Measurements from ENCODE around the gene TTLL13.
"Not testable (repeated sequence)": the region's sequence is repeated elsewhere in the genome, so short reads cannot be mapped to it uniquely, and the experiment has no call there.

TTLL13 gene

GRCh38 chr15:90234096-90234988, 15.0 kb upstream of the TTLL13 start, which contains the start of gene GDPGP1:
Gene GDPGP1 (plus strand): TSS chr15:90234209. CDS start chr15:90240909, 6,700 bp downstream.
- DNase-seq (ENCODE audit: low read depth), result no peak

GRCh38 chr15:90239371-90239770, 10.0 kb upstream of the TTLL13 start:
- no peak for DNase-seq (ENCODE audit: low read depth)

DNA sequence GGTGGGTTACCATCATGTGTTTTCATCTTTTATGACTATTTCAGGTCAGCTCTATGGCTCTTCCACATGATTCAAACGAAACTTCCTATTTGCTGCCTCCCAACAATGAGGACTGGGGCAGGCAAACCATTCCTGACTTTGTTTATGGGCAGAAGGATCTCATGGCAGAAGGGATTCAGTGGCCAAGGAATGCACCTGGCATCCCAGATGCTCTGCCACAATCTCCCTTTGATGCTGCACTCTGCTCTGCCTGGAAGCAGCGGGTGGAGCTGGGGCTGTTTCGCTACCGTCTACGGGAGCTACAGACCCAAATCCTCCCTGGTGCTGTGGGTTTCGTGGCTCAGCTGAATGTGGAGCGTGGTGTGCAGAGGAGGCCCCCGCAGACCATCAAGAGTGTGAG, 8.5 kb upstream of the TTLL13 start:
- no peak for DNase-seq (ENCODE audit: low read depth)

- no peak for DNase-seq (ENCODE audit: low read depth)
Observed at GRCh38 chr15:90241343-90242192, 7.8 kb upstream of the TTLL13 start.

DNA sequence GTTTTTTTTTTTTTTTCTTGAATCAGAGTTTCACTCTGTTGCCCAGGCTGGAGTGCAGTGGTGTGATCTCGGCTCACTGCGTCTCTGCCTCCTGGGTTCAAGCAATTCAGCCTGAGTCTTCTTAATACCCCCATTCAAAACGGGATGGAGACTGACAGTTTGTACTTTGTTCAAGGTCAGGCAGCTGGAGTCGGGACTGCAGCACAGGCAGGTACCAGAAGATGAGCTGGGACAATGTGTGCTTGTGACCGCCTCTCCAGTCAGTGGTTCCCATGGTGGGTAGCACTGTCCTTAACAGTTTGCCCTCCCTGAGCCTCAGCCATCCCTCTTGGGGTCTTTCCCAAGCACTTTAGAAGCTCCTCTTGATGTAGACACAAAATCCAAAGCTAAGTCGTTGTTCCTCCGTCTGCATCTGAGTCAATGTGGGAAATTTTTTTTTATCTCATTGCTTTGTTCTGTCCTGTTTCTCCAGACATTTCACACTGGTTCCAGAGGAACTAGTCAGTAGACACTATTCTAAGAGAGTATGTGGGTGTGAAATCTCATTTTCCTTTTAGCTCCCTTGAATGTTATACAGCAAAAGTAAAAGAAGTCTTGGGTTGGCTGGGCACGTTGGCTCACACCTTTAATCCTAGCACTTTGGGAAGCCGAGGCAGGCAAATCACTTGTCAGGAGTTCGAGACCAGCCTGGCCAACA, 5.3 kb upstream of the TTLL13 start:
- no peak for DNase-seq (ENCODE audit: low read depth)

GRCh38 chr15:90248789-90249202, 560 bp upstream of the TTLL13 start:
- no peak for DNase-seq (ENCODE audit: low read depth)

DNA sequence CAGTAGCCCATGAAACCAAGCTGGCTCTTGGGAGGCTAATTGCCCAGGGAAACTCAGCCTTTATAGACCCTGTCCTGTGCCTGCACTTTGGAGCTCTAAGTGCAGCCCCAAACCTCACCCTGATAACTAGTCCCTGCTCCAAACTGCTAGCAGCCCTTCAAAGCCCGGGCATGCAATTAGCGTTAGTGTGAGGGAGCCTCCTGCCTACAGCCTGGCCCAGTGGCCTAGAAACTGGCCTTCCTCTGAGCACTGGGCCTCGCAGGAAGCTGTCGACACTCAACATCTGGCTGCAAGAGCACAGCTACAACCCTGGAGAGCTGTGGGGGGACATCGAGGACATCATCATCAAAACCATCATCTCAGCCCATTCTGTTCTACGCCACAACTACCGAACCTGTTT, 8.4 kb downstream of the TTLL13 start:
- no peak for DNase-seq (ENCODE audit: low read depth)

DNA sequence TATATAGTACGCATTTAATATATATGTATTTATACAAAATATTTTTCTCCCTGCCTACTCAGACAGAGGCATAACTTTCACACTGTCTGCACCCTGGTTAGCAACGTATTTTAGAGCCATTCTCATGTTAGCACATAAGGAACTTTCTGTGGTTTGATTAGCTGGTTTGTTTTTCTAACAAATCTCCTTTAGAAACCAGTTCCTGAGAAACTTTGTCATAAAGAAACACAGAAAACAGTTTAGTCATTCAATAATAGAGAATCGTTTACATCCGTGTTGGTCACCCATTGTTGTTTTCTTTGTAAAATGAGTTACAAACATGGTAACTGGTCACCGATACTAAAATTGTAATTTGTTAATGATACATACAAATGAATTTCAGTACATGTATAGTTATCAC, 10.2 kb downstream of the TTLL13 start:
- no peak for DNase-seq (ENCODE audit: low read depth)

GRCh38 chr15:90260731-90261130, 11.4 kb downstream of the TTLL13 start:
- not testable (repeated sequence) for DNase-seq (ENCODE audit: low read depth)

- no peak for DNase-seq (ENCODE audit: low read depth)
Observed at GRCh38 chr15:90261811-90262210, 12.5 kb downstream of the TTLL13 start.

- DNase-seq (ENCODE audit: low read depth), result no peak
Observed at GRCh38 chr15:90262426-90262825, 13.1 kb downstream of the TTLL13 start.

DNA sequence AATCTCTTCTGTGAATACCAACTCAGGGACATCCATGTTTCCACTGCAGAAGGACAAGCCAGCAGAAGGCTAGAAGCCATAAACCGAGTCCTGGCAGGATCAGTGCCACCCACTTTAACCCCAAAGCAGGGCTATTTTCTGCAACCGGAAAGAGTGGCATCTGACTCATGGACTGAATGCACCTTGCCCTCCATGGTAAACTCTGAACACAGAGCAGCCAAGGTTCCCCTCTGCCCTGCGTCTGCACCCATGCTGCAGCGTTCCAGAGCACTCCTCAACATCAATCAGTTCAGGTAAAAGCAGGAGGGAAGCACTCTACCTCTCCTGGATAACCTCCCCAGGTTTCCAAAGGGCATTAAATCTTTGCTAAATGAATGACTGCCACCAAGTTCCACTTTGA, 15.3 kb downstream of the TTLL13 start:
- DNase-seq (ENCODE audit: low read depth), result no peak

DNA sequence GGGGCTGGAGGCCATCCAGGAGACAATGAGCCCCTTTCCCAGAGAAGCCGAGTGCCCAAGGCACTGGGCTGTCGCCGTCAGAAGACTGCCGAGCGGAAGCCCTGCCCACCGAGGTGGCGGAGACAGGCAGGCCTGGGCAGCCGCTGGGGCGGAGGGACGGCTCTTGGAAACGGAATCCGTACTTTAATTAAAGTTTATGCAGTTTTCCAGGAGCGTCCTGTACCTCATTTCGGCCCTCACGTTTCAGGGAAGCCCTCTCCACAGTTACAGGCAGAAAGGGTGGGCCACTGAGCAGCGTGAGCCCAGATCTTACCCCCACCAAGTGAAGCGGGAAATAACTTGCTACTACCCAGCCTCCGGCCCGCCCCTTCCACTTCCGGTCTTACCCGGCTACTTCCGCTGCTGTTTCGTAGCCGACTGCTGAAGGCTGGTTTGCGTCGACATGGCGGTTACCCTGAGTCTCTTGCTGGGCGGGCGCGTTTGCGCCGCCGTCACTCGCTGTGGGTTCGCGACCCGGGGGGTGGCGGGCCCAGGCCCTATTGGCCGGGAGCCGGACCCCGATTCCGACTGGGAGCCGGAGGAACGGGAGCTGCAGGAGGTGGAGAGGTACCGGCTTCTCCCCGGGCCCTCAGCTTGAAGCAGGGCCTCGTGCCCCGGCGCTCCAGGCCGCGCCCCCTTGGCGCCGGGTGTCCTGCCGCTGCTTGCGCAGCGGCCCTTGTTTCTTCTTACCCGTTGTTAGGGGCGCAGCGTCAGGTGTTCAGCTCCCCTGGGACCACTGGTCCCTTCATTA, 16.1 kb downstream of the TTLL13 start, which contains the start of gene NGRN:
TSS of gene NGRN (plus strand) at position 402 of the 790 bp plus-strand sequence. CDS start at position 443, 41 bp downstream.
- DNase-seq (ENCODE audit: low read depth), result peak; percentile 88

- peak; percentile 53 for DNase-seq (ENCODE audit: low read depth)
Observed at GRCh38 chr15:90266061-90266431, 16.7 kb downstream of the TTLL13 start.

- peak; percentile 15 for DNase-seq (ENCODE audit: low read depth)
Observed at GRCh38 chr15:90266485-90266884, 17.1 kb downstream of the TTLL13 start.

GRCh38 chr15:90268415-90268814, 19.1 kb downstream of the TTLL13 start:
- DNase-seq (ENCODE audit: low read depth), result no peak

DNA sequence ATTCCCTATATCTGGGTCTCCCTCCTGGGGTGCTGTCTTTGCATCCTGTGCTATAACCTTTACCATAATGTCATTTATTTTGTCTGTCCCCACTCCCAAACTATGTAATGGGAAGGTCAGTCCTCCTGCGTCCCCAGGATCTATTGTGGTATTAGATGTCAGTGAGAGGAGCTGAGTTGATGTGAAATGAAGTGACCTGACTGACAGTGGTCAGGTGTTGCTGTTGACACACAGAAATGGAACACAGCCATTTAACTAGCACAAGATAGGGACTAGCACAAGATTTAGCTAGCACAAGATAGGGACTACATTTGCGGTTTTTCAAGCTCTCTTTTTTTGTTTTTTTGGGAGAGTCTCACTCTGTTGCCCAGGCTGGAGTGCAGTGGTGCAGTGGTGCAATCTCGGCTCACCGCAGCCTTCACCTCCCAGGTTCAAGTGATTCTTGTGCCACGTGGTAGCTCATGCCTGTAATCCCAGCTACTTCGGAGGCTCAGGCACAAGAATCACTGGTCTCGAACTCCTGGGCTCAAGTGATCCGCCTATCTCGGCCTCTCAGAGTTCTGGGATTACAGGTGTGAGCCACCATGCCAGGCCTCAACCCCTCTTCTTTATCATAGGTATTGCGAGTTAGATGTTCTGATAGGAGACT, 21.3 kb downstream of the TTLL13 start:
- DNase-seq (ENCODE audit: low read depth), result no peak

DNA sequence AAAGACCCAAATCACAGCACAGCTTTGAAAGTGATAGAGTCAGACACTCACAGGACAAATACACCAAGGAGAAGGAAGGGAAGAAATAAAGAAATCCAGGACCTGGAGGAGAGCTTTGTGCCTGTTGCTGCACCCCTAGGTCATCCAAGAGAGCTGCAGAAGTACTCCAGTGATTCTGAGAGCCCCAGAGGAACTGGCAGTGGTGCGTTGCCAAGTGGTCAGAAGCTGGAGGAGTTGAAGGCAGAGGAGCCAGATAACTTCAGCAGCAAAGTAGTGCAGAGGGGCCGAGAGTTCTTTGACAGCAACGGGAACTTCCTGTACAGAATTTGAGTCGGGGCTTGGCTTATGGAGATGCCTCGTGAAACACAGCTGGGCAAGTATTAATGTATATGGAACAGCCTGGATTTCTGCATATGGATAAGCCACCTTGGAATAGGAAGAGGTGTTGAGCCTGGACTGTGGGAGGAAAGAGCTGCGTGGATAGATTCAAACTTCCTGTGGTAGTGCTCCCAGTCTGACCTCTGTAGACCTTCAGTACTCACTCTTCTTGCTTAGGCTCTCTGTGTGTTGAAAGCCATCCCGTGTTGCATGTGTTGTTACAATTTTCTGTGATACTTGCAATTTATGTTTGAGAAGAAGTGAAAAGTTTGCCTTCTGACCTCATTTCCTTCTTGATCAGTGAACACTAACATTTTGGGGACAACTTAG, 22.3 kb downstream of the TTLL13 start:
- no peak for DNase-seq (ENCODE audit: low read depth)

GRCh38 chr15:90278467-90278866, 29.1 kb downstream of the TTLL13 start:
- DNase-seq (ENCODE audit: low read depth), result not testable (repeated sequence)

DNA sequence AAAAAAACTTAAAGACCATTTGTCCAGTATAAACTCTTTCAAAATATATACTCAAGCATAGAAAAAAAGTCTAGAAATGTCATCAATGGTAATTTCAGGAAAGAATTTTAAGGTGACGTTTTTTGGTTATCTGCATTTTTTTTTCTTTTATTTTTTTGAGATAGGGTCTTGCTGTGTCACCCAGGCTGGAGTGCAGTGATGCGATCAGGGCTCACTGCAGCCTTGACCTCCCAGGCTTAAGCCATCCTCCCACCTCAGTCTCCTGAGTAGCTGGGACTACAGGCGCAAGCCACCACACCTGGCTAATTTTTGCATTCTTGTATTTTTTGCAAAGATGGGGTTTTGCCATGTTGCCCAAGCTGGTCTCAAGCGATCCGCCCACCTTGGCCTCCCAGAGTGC, 31.4 kb downstream of the TTLL13 start:
- DNase-seq (ENCODE audit: low read depth), result not testable (repeated sequence)
